HG02884 (cell line): ENCODE measurements around the gene APOBEC3C.
"Not testable (repeated sequence)": the region's sequence is repeated elsewhere in the genome, so short reads cannot be mapped to it uniquely, and the experiment has no call there.

Experiments
- ATAC-seq: cut with Tn5 transposase; IDR thresholded peaks from one replicate; pipeline ENCODE4 v1.9.1; 2021; ENCODE audit warnings: mild to moderate bottlenecking, moderate library complexity; ENCODE audit not compliant: unreplicated experiment

Gene APOBEC3C

GRCh38 chr22:38981992-38982927 is 31.8 kb upstream of the APOBEC3C start, which contains the start of gene APOBEC3B:
Gene APOBEC3B (plus strand): TSS chr22:38982347. CDS start chr22:38982454, 107 bp downstream.
- ATAC-seq = peak; percentile 59

DNA sequence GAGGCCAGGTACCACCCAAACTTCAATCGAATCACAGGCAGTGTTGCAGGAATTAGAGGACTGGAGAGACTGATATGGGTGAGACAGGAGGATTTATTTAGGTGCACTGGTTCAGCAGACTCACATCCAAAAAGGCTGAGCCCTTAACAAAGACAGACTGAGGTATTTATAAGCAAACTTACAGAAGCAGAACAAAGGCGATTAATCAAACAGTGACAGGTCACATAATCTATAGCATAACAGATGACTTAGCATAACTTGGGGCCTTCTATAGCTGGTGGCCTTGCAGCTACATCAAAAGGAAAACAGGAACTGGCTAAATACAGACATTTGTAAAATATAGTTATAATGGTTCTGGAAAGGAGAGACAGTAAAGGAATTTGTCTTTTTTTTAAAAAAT is 29.8 kb upstream of the APOBEC3C start:
- ATAC-seq = no peak

- peak; percentile 53 for ATAC-seq
These were observed 29.0 kb upstream of the APOBEC3C start for GRCh38 chr22:38984784-38985757.

- ATAC-seq = no peak
These were observed 27.4 kb upstream of the APOBEC3C start for GRCh38 chr22:38986629-38987028.

DNA sequence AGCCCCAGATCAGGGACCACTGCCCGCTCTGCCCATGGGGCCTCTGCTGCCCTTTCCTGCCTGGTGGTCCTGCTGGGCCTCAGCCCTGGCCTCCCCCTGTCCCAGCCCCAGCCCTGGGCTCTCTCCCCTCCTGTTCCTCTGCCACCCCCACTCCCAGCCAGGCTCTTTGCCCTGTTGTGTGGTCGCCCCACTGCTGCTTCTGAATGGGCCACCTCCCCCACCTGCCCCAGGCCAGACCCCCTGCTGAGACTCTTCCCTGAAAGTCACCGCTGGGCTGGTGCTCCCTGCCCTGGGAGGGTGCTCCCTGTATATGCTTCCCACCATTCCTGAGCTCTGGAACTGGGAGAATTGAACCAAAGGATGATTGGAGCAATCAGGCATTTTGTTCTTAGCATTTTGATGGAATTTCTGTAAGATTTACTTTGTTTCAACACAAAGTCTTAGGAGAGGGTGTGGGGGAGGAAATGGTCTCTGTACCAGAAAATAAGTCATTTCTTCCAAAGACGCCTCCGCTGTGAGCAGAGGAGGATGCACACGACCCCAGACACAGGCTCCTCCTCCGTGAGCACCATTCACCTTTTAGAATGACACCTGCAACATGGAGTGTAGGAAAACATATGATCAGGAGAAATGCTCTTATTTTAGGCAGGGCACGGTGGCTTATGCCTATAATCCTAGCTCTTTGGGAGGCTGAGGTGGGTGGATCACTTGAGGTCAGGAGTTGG is 26.7 kb upstream of the APOBEC3C start:
- no peak for ATAC-seq

- no peak for ATAC-seq
These were observed 24.6 kb upstream of the APOBEC3C start for GRCh38 chr22:38989466-38989865.

- ATAC-seq = not testable (repeated sequence)
These were observed 21.1 kb upstream of the APOBEC3C start for GRCh38 chr22:38992871-38993371.

DNA sequence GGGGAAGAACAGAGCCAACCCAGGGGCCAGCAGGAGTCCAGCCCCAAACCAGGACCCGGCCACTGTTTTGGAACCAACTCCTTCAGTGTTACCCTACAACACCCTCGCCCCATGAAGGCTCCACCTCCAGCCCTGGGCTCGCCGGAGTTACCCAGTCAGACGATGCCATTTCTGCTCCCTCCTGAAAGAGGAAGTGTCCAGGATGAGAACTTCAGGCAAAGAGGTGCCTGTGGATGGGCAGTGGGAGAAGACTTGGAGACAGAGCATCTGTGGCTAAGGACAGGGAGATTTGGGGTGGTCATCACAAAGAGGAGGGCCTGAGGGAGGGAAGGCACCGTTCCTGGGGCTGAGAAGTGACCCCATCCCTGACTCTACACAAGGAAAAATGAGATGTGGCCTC is 18.0 kb upstream of the APOBEC3C start:
- no peak for ATAC-seq

GRCh38 chr22:38997518-38997917 is 16.5 kb upstream of the APOBEC3C start:
- no peak for ATAC-seq

DNA sequence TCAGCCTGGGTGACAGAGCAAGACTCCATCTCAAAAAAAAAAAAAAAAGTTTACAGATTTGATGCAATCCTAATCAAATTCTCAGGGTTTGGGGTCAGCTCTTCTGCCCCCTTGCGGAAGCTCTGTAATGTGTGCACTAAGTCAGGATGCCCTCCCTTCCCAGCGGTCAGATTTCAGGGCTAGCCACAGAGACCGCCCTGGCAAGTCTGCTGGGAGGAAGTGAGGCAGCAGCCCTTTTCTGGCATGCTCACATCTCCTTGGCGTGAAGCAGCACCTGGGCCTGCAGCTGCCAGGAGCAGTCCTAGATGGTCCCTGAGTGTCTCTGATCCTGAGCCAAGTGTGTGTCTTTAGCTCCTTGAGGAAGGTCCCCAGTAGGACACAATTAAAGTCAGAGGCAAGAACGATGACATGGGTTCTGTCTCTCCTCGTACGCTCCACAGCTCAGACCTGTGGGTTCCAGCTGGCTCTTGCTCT is 10.9 kb upstream of the APOBEC3C start:
- ATAC-seq = no peak

DNA sequence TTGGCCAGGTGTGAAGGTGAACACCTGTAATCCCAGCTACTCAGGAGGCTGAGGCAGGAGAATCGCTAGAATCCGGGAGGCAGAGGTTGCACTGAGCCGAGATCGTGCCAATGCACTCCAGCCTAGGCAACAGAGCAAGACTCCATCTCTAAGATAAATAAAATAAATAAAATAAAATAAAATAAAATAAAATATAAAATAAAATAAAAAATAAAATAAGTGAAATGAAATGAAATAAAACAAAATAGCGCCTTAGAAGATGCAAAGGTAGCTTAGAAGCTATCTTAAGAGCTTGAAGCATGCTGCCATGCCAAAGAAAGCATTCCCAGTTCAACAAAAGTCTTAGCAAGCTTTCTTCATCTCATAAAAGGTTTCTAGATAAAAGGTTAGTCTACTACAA is 6.9 kb upstream of the APOBEC3C start:
- no peak for ATAC-seq

DNA sequence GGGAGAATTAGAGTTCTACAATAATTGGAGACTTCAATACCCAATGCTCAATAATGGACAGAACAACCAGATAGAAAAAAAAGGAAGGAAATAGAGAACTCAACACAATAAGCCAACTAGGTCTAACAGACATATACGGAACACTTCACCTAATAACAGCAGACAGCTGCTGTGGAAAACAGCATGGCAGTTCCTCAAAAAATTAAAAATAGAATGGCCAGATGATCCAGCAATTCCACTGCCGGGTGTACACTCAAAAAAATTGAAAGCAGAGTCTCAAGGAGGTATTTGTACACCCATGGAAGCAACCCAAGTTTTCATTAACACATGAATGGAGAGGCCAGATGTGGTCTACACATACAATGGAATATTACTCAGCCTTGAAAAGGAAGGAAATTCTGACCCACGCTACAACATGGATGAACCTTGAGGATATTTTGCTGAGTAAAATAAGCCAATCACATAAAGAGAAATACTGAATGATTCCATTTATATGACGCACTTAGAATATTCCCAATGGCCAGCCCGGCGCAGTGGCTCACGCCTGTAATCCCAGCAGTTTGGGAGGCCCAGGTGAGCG is 5.7 kb upstream of the APOBEC3C start:
- ATAC-seq = not testable (repeated sequence)

GRCh38 chr22:39010946-39011345 is 3.1 kb upstream of the APOBEC3C start:
- no peak for ATAC-seq

- no peak for ATAC-seq
These were observed 1.2 kb upstream of the APOBEC3C start for GRCh38 chr22:39012533-39013511.

- not testable (repeated sequence) for ATAC-seq
These were observed 506 bp upstream of the APOBEC3C start for GRCh38 chr22:39013561-39013941.

DNA sequence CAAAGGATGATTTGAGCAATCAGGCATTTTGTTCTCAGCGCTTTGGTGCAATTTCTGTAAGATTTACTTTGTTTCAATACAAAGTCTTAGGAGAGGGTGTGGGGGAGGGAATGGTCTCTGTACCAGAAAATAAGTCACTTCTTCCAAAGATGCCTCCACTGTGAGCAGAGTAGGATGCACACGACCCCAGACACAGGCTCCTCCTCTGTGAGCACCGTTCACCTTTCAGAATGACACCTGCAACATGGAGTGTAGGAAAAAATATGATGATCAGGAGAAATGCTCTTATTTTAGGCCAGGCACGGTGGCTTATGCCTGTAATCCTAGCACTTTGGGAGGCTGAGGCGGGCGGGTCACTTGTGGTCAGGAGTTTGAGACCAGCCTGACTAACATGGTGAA is 665 bp downstream of the APOBEC3C start:
- ATAC-seq = not testable (repeated sequence)

DNA sequence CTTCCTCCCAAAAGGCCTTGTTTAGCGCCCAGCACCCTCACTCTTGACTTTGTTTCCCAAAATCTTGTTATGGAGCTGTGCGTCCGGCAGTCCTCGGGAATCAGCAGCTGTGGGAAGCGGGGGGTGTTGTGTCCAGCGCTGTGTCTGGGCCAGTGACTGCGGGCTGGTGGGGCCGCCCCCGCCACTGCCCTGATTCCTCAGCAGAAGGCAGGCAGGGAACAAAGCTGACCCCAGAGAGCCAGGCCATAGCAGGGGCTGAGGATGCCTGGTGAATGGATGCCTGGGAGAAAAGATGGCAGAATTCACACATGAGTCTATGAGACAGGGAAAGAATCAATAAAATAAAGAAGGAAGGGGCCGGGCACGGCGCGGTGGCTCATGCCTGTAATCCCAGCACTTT is 2.5 kb downstream of the APOBEC3C start:
- no peak for ATAC-seq

DNA sequence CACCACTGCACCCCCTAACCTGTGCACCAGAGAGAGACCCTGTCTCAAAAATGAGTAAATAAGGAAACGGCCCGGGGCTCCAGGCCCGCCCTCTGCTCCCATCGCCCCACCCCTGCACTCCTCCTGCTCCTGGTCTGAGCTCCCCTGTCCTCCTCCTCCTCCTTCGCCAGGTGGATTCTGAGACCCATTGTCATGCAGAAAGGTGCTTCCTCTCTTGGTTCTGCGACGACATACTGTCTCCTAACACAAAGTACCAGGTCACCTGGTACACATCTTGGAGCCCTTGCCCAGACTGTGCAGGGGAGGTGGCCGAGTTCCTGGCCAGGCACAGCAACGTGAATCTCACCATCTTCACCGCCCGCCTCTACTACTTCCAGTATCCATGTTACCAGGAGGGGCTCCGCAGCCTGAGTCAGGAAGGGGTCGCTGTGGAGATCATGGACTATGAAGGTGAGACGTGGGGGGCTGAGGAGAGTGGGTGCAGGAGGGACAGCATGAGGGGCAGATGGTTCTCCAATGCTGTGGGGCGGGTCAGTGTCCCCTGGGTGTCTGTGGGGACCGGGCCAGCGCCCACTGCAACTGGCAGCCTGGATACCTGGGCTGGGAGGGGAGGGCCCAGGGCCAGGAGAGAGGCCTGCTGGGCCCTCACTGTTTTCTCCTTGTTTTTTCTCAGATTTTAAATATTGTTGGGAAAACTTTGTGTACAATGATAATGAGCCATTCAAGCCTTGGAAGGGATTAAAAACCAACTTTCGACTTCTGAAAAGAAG is 3.7 kb downstream of the APOBEC3C start:
- no peak for ATAC-seq
